ENCODE measurements around the gene MAP1LC3A.
"Not testable (repeated sequence)": the region's sequence is repeated elsewhere in the genome, so short reads cannot be mapped to it uniquely, and the experiment has no call there.

- TF ChIP-seq EZH2 (IDR thresholded peaks at IDR 0.05; ENCODE audit: insufficient read depth, poor library complexity, severe bottlenecking); EZH2phosphoT487 (IDR thresholded peaks at IDR 0.05; ENCODE audit: insufficient read depth, low read depth): not testable (repeated sequence)
Observed at GRCh38 chr20:34518863-34519262, 39.7 kb upstream of the MAP1LC3A start.

All from GM23248 (cell line).